GM21447 (cell line): Measurements from ENCODE around the gene MAS1.
"Not testable (repeated sequence)": the region's sequence is repeated elsewhere in the genome, so short reads cannot be mapped to it uniquely, and the experiment has no call there.

Experiments
- ATAC-seq: cut with Tn5 transposase; IDR thresholded peaks from one replicate; pipeline ENCODE4 v1.9.1; 2021; ENCODE audit not compliant: unreplicated experiment

Gene MAS1

DNA sequence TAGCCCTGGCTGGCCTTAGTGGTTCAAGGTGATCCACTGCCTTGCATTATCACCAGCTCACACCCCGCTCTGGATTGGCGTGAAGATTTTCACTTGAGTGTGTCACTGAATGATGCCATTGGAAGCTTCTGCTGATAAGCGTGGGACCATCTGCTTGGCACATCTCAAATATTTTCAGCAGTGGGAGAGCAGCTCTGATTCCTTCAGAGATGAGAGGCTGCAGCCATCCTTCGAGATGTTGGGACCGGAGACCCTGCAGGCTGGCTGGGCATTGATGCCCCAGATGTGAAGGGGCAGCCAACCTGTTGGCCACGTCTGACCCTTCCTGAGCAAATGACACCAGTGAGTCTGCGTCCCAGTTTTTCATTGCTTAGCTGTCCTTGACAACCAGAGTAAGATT, at the start of gene MAS1:
TSS of gene MAS1 (plus strand) at position 197 of the 400 bp plus-strand sequence. CDS start 15,968 bp downstream, outside the sequence.
- no peak for ATAC-seq

DNA sequence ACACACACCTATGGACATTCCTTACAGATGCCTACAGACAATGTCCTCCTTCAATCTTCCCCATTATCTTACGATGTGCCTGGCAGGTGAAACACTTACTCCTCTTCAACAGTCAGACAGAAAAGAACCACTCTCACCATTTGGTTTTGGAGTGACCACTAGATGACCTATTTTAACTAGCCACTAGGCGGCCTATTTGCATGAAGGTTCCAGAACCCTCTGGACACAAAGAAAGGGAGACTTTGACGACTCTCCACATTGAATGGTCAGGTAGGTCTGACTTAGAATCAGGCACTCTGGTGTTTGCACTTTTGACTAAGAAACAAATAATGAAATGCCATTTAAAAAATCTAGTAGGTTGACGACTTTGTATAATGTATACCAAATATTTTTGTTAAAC, 48.8 kb upstream of the MAS1 start:
- ATAC-seq = no peak

GRCh38 chr6:159844737-159845645, 45.8 kb upstream of the MAS1 start:
- no peak for ATAC-seq

- ATAC-seq = not testable (repeated sequence)
Measured at GRCh38 chr6:159848552-159848951, 42.2 kb upstream of the MAS1 start.

DNA sequence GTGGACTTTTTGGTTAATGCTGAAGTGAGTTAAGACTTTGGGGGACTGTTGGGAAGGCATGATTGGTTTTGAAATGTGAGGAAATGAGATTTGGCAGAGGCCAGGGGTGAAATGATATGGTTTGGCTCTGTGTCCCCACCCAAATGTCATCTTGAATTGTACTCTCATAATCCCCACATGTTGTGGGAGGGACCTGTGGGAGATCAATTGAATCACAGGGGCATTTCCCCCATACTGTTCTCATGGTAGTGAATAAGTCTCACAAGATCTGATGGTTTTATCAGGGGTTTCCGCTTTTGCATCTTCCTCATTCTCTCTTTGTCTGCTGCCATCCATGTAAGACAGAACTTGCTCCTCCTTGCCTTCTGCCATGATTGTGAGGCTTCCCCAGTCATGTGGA, 40.9 kb upstream of the MAS1 start:
- ATAC-seq = not testable (repeated sequence)

- no peak for ATAC-seq
Measured at GRCh38 chr6:159852877-159853276, 37.9 kb upstream of the MAS1 start.

DNA sequence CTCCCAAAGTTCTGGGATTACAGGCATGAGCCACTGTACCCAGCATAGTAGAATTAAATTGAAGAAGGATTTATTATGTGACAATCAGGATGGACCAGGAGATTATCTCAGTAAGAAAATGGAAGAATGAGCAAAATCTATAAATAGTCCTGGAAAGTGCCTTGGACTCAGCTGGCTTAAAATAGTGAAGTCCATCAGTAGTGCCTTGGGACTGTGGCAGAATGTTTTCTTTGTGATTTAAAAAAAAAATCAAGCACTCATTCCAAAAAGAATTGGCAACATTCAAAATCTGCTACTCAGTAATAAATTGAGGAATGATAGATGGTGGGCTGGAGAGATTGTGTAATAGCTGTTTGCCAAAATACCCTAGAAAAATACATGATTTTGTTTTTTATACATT, 37.0 kb upstream of the MAS1 start:
- ATAC-seq = no peak

GRCh38 chr6:159854959-159855358, 35.8 kb upstream of the MAS1 start:
- no peak for ATAC-seq

DNA sequence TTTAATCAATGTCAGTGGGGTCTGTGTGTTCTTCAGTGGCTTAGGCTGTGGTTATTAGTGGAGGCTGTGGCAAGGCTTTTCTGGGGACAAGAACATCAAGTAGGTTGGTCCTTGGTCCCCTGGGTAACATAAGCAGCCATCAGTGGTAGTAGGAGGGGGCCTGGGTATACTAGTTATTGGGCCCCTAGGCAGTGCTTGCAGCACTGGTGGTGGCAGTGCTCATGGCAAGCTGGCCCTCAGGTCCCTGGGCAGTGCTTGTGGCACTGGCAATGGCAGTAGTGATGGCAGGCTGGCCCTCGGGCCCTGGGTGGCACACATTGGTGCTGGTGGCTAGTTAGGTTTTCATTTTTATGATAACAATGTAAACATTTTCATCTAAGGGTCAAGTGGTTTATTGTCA, 32.5 kb upstream of the MAS1 start:
- no peak for ATAC-seq

DNA sequence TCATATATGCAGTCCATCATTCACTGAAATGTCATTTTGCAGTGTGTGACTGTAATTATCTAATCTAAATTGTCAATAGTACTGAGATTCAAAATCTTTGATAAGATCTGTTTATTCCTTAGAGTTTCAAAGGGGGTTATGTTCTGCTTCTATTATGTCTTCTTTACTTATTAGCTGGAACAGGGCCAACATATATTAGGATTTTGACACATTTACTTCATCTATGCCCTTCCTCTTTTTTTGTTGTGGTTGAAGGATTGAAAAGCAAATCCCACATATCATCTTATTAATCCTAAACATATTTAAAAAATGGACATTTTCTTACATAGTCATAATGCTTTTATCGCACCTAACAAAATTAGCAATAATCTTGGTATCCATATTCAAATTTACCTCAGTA, 30.3 kb upstream of the MAS1 start:
- no peak for ATAC-seq

- no peak for ATAC-seq
Measured at GRCh38 chr6:159862103-159862502, 28.7 kb upstream of the MAS1 start.

DNA sequence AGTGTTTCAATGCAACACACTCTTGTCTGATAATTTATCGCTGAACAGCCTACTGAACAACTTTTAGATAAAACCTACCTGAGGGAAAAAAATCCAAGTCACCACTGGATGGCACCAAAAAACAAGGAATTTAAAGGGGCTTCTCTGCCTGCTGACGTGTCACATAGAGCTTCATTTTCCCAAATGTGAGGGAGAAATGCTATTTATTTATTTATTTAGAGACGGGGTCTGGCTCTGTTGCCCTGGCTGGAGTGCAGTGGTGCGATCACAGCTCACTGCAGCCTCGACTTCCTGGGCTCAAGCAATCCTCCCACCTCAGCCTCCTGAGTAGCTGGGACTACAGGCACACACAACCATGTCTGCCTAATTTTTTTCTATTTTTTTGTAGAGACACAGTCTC, 27.4 kb upstream of the MAS1 start:
- not testable (repeated sequence) for ATAC-seq

GRCh38 chr6:159865226-159865920, 25.4 kb upstream of the MAS1 start:
- ATAC-seq = no peak

DNA sequence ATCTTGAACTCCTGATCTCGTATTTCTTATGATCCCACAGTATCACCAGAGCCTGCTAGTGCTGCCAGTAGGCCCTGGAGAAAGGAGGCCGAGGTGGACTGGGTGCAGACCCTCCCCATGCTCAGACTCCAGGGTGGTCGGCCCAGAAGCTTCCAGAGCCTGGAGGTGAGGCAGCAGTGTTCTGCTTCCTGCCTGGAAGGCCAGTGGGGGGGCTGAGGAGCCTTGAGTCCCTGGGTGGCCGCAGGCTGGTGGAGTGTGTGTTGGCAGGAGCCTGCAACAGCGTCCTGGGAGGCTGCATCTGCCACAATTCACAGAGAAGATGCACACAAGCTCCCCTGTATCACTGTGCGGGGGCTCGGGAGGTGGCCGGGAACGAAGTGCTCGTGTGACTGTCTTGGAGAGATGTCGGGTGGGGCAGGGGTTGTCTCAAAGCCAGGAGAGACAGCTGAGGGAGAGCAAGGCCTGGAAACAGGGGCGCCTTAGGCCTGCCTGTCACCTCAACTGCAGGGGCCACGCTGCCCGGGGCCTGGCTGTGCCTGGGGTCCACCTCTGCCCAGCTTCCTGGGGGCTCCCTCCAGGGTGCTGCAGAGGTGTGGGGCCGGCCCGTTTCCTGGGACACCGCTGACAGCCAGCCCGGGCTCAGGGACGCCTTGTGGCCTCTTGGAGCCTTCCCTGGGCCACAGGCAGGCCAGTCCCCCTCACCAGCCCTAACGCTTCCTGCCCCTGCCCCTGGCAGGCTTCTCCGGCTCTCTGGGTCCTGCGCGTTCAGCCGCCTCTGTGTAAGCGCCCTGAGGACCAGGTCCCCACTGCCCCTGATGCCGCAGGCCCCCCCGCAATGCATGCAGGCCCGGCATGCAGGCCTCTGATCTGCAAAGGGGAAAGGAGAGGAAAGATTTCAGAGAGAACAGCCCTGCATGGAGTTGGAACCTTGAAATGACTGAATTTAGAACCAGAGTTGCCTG, 24.2 kb upstream of the MAS1 start:
- no peak for ATAC-seq

GRCh38 chr6:159871241-159871640, 19.5 kb upstream of the MAS1 start:
- no peak for ATAC-seq

- ATAC-seq = no peak
Measured at GRCh38 chr6:159871906-159872305, 18.9 kb upstream of the MAS1 start.

- ATAC-seq = no peak
Measured at GRCh38 chr6:159874435-159874834, 16.4 kb upstream of the MAS1 start.

DNA sequence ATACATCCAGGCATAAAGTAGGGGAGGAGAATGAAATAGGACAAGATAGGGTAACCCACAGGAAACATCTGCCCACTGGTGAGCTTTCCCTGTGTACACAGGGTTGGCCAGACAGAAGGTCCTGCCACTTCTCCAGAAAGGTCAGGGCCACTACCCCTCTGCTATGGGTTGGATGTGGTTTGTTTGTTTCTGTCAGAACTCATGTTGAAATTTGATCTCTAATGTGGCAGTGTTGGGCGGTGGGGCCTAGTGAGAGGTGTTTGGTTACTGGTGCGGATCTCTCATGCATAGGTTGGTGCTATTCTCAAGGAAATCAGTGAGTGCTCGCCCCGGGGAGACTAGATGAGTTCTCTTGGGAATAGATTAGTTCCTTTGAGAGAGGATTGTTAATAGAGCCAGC, 15.6 kb upstream of the MAS1 start:
- ATAC-seq = no peak

DNA sequence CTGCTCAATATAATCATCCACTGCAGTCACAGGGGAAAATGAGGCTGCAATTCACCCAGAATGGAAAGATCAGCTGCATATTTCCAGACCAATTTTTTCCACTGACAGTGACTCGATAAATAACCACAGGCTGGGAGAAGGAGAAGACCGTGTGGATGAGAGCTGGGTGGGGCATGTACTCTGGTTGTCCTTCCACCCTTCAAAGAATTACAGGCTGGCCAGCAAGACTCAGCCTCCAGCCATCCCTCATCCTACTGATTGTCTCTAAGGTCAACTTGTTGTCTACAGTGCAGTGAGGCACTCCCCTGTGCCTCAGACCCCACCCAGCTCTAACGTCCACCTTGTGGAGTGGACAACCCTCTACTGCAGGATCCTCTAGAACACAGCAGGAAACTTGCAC, 14.5 kb upstream of the MAS1 start:
- no peak for ATAC-seq

- no peak for ATAC-seq
Measured at GRCh38 chr6:159877256-159877808, 13.5 kb upstream of the MAS1 start.

DNA sequence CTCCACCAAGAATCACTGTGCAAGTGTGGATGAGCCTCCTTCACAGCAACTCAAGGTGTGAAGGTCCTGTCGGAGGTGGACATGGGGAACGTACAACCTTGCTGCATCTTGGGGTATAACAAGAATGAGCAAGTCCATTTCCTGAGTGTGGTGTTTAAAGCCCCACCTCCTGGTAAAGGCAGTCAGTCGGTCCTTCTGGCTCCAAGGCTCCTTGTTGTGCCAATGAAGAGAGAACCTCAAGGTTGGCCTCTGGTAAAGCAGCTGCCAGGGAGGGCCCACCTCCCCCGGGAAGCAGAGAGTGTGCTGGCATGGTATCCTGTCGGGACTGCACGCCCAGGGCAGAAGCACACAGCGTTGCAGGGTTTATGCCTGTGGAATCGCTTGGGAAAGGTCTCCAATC, 12.4 kb upstream of the MAS1 start:
- no peak for ATAC-seq
